ENCODE measurements around the gene TUSC7.

GRCh38 chr3:116739678-116740077, 30.1 kb downstream of the TUSC7 start:
- TF ChIP-seq POLR2A (IDR thresholded peaks at IDR 0.05) (no peak), CTCF (IDR thresholded peaks at IDR 0.05) (no peak)

Measured in tibial nerve (tissue), 3 donors.